Stimulated activated CD4-positive, alpha-beta T cell treated with anti-CD3 and anti-CD28 coated beads, TNF-alpha, amount 100 ng/mL, for 1 hour (primary cell): ENCODE data around the gene RHOBTB3.

Source experiments
- DNase-seq, 3 donors: peaks; one replicate each; pipeline ENCODE4 v3.0.0-alpha.2; 2020; ENCODE audit warnings: low read depth in 3 of 3, low spot score in 1 of 3

The RHOBTB3 gene

DNA sequence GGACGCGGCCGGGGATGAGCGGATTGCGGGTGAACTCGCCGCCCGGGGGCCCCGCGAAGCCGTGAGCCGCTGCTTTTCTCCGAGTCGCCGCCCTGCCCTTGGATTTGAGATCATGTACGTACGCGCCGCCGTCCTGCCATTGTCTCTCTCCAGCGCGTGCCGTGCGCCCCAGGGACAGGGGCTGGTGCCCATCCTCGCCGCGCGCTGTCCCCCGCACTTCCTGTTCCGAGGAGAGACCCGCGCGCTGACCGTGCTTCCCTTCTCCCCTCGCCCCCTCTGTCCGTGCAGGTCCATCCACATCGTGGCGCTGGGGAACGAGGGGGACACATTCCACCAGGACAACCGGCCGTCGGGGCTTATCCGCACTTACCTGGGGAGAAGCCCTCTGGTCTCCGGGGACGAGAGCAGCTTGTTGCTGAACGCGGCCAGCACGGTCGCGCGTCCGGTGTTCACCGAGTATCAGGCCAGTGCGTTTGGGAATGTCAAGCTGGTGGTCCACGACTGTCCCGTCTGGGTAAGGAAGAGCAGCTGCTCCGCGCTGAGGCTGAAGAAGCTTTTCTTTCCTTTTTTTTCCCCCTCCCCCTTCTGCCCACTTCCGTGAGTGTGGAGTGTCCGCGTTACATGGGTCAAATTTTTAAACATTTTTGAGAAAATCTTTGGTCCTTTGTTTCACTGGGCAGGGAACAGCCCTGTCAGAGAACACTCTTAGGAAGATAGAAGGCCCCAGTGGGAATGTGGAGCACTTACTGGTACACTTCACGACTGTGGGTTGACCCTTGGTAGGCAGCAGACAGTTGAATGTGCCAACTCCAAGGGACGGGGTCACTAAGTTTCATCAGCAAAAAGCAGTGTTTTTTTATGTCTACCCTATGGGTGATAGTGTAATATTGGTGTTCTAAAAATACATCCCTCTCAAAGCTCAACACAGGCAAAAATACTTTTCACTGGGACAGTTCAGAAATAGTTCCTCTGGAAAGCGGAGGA lies 727 bp downstream of the RHOBTB3 start:
- peak in 1 of 3 donors; percentile 22 for DNase-seq

DNA sequence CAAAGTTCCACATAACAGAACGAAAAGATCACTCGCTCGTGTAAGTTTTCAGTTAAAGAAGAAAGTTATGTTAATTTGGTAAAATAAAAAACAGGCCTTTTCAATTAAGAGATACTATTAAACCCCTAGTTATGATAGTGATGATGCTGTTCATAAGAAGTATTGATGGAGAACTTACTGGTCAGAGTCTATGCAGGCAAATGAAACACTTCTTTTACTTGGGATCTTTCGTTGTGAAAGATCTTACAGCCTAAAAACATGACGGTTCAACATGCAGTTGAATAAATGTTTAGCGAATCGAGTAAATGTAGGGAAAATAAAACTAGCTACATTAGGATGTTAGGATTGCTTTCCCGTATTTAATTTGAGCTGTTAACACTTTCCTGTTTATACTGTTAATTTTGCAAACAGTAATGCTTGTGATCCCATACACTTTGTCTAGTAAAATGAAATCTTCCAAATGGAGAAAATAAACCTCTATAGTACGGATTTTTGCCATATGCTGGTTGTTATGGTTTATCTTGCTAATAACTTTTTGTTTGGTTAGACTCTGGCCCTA lies 2.0 kb downstream of the RHOBTB3 start:
- DNase-seq = no peak

DNA sequence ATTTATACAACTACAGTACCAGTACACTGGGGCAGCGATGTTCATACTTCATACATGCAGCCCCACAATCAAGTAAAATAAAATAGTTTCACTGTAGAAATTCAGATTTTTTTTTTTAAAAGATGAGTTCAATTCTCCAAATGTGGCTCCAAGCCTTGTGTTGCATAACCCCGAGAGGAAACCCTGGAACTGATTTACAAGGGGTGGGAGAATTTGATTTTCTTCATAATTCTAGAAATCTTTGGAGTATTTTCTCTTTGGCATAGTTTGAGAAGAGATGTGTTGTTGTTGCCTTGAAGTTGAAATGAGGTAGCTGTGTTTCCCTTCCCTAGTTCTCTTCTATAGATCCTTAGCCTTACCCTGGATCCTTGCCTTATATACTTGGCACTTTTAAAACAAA lies 3.1 kb downstream of the RHOBTB3 start:
- no peak for DNase-seq

DNA sequence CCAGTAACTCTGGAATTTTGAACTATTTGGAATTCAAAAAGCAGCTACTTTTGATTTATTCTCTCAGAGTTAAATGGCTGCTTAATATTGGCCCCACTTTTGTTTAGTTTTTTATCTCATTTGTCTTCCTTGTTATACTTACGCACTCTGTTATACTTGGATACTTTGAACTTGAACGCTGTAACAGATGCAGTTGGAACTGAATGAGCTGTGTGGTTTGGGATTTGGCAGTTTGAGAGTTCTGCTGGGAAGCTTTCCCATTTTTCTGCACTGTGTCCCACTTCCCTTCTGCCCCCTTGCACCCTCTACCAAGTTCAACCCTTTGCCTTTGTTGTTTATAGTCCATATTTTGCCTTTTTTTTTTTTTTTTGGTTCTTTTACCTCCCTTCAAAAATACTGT lies 3.8 kb downstream of the RHOBTB3 start:
- DNase-seq = no peak

DNA sequence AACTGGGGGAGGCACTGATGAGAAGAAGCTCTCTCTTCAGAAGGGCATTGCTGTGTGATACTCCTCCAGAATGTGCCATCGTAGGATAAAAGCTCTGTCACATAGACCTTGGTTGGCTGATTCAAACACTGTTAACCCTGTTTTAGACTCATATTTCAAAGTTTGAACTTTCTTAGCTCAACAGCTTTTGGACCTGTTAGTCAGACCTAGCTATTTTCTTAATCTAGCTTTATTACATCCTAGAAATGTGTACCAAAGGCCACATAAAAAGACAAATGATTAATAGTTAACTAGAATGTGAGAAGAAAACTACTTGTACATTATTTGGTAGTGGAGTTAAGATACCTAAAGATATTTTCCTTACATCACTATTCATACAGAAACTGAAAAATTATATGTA lies 4.3 kb downstream of the RHOBTB3 start:
- no peak for DNase-seq

DNA sequence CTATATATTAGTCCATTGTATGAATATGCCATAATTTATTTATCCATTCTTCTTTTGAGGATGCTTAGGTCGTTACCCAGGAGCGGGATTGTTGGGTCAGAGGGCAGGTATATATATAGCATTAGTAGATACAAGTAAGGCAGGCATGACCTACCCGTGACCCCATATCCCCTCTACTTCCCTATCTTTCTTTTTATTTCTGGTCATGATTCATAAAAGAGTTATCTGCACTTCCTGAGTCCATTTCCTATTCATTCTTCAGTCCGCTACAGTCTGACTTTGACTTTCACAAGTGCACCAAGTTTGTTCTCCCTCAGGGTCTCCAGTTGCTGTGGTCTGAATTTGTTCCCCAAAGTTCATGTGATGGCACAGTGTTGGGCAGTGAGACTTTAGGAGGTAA lies 6.9 kb downstream of the RHOBTB3 start:
- no peak for DNase-seq

DNA sequence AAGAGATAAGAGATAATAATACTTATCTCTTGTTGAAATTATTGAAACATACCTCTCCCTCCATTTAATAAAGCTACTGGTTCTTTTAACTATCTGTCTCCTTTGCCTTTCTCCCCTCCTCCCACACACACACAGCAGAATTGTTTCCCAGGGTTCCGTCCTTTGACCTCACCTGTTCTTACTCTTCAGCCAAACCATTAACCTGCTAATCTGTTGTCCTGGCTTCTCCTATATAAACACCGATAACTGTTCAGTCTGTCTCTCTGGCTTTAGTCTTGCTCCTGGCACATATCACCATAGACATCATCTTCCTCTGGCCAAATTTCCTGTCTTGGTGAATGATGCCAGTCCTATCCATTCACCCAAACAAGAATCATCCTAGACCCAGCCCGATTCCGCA lies 7.7 kb downstream of the RHOBTB3 start:
- no peak for DNase-seq

DNA sequence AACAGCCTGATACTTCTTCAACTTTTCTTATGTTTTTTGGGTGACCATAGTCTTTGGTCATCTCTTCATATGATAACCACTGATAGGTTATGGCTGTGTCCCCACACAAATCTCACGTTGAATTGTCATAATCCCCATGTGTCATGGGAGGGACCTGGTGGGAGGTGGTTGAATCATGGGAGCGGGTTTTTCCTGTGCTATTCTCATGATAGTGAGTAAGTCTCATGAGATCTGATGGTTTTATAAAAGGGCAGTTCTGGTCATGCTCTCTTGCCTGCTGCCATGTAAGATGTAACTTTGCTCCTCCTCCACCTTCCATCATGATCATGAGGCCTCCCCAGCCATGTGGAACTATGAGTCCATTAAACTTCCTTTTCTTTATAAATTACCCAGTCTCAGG lies 8.7 kb downstream of the RHOBTB3 start:
- no peak for DNase-seq

DNA sequence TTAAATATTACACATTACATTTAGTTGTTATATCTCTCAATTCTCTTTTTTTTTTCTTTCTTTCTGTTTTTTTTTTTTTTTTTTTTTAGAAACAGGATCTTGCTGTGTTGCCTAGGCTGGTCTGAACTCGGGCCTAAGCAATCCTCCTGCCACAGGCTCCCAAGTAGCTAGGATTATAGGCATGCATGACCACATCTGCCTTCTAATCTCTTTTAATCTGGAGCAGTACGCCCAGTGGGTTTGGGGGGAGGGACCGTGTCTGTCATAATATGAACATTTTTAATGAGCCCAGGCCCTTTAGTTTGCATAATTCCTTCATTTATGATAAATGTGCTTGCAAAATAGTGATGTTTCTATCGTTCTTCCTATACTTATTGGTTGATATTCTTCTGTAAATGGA lies 10.3 kb downstream of the RHOBTB3 start:
- DNase-seq = no peak

DNA sequence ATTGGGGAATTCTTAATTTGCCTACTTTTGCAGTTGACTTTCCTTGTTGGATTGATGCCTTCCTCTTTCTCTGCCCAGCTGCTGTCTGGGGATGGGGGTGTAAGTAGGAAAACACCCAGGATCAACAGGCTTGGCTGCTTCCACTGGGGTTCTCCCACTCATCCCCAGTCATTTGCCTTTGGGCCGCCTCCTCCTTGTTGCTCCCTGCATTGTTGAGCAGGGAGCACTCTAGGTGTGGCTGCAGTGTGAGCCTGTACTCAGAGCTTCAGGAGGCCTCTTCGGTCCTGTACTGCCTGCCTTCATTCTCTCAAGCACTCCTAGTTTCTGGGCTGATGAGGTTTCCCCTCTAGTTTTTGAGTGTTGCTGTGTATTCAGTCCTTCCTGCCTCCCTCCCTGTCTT lies 12.1 kb downstream of the RHOBTB3 start:
- DNase-seq = no peak

DNA sequence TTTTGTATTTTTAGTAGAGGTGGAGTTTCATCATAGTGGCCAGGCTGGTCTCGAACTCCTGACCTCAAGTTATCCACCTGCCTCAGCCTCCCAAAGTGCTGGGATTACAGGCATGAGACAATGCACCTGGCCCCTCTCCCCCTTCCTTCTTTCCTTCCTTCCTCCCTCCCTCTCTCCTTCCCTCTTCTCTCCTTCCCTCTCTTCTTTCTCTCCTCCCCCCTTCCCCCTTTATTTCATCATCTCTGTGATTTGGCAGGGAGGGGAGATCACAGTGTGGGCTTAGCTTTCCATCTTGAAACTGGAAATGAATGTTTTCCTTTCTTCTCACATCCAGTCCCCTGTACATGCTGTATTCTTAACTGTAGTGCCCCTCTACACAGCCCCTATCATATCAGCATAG lies 12.7 kb downstream of the RHOBTB3 start:
- no peak for DNase-seq

DNA sequence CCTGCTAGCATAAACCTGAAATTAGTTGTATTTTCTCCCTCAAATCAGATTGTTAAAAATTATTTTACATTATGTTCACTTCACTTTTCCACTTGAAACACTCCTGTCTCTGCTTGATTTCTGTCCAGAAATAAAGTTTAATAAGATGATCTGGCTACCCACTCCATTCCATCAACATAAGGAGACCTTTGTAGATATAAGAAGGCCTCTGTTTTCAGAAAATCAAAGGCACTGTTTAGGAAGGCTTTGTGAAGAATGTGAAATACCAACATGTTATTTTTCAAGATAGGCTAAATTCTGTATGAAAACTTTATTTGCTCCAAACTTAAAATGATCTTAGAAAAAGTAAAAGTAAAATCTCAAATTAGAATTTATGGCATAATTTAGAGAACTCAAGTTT lies 15.1 kb downstream of the RHOBTB3 start:
- no peak for DNase-seq

DNA sequence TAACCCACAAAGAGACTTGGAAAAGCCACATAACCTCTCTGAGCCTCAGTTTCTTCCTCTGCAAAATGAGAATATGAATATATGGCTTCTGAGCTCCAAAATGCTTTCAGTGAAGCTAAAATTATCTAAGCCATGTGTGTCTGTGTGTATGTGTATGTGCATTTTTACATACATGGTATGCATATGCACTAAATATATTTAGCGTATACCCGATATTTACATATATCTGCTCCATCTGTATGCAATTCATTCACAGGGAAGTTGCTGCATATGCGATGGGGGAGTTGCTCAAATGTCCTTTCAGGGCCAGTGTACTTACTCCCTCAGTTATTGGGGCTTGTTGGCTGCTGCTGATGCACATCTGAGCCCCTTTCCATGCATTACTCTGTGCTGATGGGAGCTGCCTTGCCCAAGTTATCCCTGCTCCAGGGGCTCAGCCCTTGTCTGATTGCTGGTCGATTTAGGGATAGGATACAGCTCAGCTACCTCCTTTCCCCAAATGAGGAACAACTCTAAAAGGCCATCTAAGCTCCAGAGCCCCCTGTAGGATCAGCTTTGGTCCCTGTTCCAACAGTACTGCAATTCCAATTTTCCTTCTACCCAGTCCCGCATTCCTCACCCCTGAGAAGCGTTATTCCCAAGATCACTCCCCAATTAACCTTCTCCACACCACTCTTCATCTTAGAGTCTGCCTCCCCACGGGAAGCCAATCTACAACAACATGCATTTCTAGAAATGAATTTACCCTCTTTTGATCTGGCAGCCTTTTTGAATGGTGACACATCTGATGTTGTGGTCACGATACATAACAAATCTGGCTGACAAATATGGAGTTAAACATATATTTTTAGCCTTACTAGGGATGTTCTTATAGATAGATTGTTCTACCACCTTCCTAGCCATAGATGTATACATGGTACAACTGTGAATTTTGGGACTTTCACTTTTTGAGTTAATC lies 15.9 kb downstream of the RHOBTB3 start:
- DNase-seq = no peak

DNA sequence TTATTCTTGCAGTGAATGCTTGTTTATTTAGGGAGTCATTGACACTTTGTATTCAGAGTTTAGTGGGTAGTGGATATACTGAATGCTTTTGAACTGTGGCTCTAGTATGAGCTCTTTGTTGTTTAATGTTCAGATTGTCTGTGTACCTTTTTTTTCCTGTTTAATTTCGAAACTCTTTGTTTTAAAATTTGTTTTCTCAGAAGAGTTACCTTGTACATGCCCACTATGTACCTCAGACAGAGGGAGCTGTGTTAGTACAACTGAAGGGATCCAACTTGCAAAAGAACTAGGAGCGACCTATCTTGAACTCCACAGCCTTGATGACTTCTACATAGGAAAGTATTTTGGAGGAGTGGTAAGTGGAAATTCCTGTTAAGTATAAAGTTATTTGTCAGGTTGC lies 17.0 kb downstream of the RHOBTB3 start:
- no peak for DNase-seq

DNA sequence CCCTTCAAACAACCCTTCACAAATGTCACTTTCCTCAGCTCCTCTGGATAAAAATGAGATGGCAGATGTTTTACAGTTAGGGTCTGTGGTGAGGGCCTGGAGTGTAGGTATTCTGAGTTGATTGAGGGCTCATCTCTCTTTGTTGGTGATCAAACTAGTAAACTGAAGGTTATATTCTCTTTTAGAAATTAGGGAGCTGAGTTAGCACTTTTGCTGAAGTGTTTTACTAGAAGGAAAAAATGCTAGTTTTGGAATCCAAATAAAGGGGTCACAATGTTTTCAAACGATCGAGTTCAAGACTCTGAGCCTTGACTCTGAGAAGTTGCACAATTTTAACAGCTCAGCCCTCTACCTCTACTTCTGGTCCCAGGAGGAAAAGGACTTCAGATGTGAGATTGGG lies 23.4 kb downstream of the RHOBTB3 start:
- no peak for DNase-seq

DNA sequence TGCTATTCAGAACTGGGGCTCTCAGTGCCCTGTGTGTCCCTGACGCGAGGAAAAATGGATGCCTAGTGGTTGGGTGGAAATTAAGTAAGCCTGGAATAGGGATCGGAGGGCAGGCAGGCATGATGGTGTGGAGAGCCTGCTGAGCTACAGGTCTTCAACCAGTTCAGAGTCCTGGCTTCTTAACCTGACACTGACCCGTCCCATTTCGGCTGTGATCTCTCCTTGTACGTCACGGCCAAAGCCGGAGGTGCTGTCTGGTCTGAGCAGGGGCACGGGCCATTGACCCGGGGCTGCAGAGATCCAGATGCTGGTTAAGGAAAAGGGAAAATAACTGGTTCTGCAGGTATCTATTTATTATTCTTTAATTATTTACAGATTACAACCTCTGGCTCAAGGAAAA lies 27.9 kb downstream of the RHOBTB3 start:
- no peak for DNase-seq

DNA sequence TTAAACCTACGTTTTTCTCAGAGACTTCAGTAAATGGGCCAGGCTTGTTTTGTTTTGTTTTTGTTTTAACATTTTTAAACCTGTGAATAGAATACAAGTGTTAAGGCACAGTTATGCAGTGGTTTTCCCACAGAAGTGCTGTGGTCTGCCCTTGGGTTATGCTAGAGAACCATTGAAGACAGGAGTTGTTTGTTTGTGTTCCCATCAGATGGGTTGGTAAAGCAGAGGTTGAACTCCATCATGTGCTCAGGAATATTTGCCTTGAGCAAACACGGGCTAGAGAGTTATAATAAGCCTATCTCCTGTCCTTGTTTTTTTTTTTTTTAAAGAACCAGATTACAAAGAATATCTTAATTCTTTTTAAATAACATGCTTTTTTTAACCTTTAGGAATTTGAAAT lies 28.5 kb downstream of the RHOBTB3 start:
- no peak for DNase-seq

DNA sequence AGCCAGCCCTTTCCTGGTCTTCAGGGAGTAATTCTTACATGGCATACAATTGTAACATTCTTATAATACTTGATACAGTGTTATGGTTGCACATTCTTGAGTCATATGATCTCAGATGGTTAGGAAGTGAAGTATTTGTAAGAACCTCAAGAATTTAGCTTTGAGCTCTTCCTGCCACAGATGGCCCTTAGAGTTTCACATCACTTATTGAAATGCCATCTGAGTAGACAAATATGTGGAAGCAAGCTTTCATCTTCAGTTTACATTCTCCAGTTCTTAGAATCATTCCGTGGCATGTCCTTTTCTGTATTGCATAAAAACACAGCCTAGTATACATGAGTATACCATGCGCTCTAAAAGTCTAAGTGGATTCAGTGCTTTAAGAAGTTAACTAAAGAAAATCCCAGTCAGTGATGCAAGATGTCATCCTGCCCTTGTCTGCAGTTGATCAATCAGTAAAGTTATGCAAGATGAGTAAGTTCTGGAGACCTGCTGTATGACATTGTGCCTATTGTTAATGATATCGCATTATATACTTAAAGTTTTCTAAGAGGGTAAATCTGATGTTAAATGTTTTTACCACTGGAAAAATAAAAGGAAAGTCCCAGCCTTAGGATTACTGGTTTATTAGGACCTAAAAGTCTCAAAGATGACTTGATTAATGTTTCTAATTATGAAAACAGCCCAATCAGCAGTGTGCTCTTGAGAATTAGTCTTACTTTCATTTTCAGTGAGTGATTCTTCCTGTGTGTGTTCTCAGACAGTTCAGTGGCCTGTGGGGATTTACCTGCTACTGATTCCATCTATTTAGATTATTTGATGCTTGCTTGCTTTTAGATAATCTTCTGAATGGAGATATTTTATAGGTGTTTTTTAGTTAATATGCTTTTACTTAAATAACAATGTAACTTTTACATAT lies 29.4 kb downstream of the RHOBTB3 start:
- DNase-seq = no peak

DNA sequence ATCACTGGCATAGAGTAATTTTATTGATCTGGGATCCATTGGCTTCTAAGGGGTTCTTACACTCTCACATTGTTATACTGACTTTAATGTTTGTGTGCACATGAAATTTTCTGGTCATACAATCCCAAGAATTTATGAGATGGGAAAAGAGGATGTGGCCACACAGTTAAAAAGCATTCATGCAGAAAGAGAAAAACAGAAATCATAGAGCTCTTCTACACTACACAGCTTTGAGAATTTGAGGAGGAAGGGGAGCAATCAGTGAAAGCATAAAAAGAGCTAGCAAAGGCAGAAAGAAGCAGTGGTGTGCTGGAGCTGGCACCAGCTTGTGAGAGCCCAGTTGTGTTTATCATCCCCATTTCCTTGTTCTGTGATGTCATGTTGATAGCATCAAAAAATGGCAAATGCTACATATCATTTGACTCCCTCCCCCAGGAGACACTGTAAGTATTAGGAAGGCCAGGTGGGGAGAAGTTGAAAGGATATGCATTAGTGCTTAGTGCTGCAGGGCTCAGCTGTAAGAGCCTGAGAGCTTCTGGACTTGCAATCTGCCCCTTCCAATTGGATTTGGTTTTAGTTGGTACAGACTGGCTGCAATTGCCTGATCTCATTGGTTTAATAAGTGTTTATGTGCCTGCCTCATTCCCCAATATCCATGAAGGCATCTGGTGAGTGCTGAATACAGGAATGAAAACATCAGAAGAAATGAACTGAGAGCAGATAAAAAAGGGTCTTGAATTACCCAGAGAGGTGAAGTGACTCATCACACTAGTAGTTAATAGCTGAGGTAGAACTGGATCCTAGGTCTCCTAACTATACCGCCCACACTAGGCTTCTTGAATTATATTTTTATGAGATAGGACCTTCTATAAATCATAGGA lies 30.9 kb downstream of the RHOBTB3 start:
- no peak for DNase-seq

DNA sequence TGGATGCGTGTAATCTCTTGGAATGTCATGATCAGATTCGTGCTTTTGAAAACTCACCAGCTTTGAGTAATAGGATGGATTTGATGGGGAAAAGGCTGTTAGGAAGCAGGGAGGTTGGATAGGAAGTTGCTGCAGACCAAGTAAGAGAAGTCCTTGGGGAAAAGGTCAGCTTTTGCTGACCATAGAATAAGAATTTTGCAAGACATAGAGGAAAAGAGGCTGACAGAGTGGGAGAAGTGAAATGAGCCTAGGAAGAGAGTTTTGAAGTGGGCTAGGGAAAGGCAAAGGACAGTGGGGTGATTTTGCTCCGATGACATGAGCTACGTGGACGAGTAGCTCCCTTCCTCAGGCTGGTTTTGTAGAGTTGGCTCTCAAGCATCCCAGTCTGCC lies 31.5 kb downstream of the RHOBTB3 start:
- DNase-seq = no peak
